ENCODE data around the gene C10orf90.

The C10orf90 gene

GRCh38 chr10:126376956-126377355, 293.5 kb downstream of the C10orf90 start:
- no peak for DNase-seq (ENCODE audit: low read depth)
- TF ChIP-seq CTCF (IDR thresholded peaks at IDR 0.05; ENCODE audit: low read depth, low read length), result no peak
- no peak for TF ChIP-seq MAX (IDR thresholded peaks at IDR 0.05; ENCODE audit: low read depth, low read length)
- TF ChIP-seq MYC (IDR thresholded peaks at IDR 0.05; ENCODE audit: low read depth, low read length), result no peak
- no peak for TF ChIP-seq POLR2A (IDR thresholded peaks at IDR 0.05; ENCODE audit: extremely low read depth, insufficient read length)

GRCh38 chr10:126375926-126376554, 294.5 kb downstream of the C10orf90 start:
- no peak for DNase-seq (ENCODE audit: low read depth)
- no peak for TF ChIP-seq MAX (IDR thresholded peaks at IDR 0.05; ENCODE audit: low read depth, low read length)
- no peak for TF ChIP-seq POLR2A (IDR thresholded peaks at IDR 0.05; ENCODE audit: extremely low read depth, insufficient read length)
- no peak for TF ChIP-seq CTCF (IDR thresholded peaks at IDR 0.05; ENCODE audit: low read depth, low read length)
- no peak for TF ChIP-seq MYC (IDR thresholded peaks at IDR 0.05; ENCODE audit: low read depth, low read length)
- no peak overlapping the region for H3K4me3 ChIP-seq (ENCODE audit: low read depth, low read length)

More at GRCh38 chr10:126376956-126377355, 293.5 kb downstream of the C10orf90 start:
- no peak overlapping the region for H3K4me3 ChIP-seq (ENCODE audit: low read depth, low read length)

- H3K4me3 ChIP-seq (ENCODE audit: low read depth, low read length), result no peak overlapping the region
- DNase-seq (ENCODE audit: low read depth), result no peak
- TF ChIP-seq MYC (IDR thresholded peaks at IDR 0.05; ENCODE audit: low read depth, low read length), result no peak
- TF ChIP-seq MAX (IDR thresholded peaks at IDR 0.05; ENCODE audit: low read depth, low read length), result no peak
- no peak for TF ChIP-seq POLR2A (IDR thresholded peaks at IDR 0.05; ENCODE audit: extremely low read depth, insufficient read length)
- TF ChIP-seq CTCF (IDR thresholded peaks at IDR 0.05; ENCODE audit: low read depth, low read length), result no peak
Observed at GRCh38 chr10:126375299-126375698, 295.2 kb downstream of the C10orf90 start.
